Left ventricle myocardium inferior (tissue), 1 donor: ENCODE data around the gene HNRNPD. TPM values are rescaled to one million over a fixed set of nuclear protein-coding genes. Genes with fewer than 3 reads are reported as not detected.

Source experiments
- DNase-seq: peaks from one replicate; pipeline ENCODE4 v3.0.0-alpha.2; 2020
- H3K27ac ChIP-seq: fragments of 200-600 bp; replicated peaks from 2 replicates; pipeline ENCODE4 v1.8.0; 2021
- H3K27me3 ChIP-seq: fragments of 200-600 bp; 2 replicates; pipeline ENCODE4 v1.8.0; 2021; ENCODE audit warnings: low read depth
- H3K36me3 ChIP-seq: fragments of 200-600 bp; 2 replicates; pipeline ENCODE4 v1.8.0; 2021
- H3K4me1 ChIP-seq: fragments of 200-600 bp; 2 replicates; pipeline ENCODE4 v1.8.0; 2021
- H3K4me3 ChIP-seq: fragments of 200-600 bp; 2 replicates; pipeline ENCODE4 v1.8.0; 2021; ENCODE audit warnings: mild to moderate bottlenecking, moderate library complexity
- H3K9me3 ChIP-seq: fragments of 200-600 bp; replicated peaks from 2 replicates; pipeline ENCODE4 v1.8.0; 2021
- intact Hi-C: fragments of 100-400 bp; cut with micrococcal nuclease; formaldehyde crosslinking; loops from one replicate; pipeline ENCODE4 v1.11.0; 2022
- total RNA-seq: library from RNA; stranded (reverse); fragmentation: NEBNext Ultra II Directional; extraction: Animal tissue kit (Norgen Biotek cat#: 25700); gene quantifications from one replicate; pipeline ENCODE4 v1.2.1, GENCODE V29; 2021
- TF ChIP-seq, protein P1 (sequence below): fragments of 200-600 bp; IDR thresholded peaks from 2 replicates; pipeline ENCODE4 v1.8.0; 2021; ENCODE audit warnings: antibody characterized with exemption, mild to moderate bottlenecking, borderline replicate concordance
- donor health status: DM: no; HTN: yes; CAD: no; lungs with severe emphysema.

HNRNPD gene
- total RNA-seq, 1 donor from 2014 or later, result 93.0 TPM

GRCh38 chr4:82381235-82381634, 7.4 kb upstream of the HNRNPD start:
- DNase-seq, result no peak
- Histone ChIP-seq H3K9me3 (no peaks in the 10 kb centered on the region), H3K27ac (peak overlapping the region; percentile 82), H3K4me1 (peaks cover 34% of the 10 kb centered on the region), H3K36me3 (no peaks in the 10 kb centered on the region), H3K27me3 (no peaks in the 10 kb centered on the region), H3K4me3 (peak overlapping the region; percentile 12)
- TF ChIP-seq, protein P1, sequence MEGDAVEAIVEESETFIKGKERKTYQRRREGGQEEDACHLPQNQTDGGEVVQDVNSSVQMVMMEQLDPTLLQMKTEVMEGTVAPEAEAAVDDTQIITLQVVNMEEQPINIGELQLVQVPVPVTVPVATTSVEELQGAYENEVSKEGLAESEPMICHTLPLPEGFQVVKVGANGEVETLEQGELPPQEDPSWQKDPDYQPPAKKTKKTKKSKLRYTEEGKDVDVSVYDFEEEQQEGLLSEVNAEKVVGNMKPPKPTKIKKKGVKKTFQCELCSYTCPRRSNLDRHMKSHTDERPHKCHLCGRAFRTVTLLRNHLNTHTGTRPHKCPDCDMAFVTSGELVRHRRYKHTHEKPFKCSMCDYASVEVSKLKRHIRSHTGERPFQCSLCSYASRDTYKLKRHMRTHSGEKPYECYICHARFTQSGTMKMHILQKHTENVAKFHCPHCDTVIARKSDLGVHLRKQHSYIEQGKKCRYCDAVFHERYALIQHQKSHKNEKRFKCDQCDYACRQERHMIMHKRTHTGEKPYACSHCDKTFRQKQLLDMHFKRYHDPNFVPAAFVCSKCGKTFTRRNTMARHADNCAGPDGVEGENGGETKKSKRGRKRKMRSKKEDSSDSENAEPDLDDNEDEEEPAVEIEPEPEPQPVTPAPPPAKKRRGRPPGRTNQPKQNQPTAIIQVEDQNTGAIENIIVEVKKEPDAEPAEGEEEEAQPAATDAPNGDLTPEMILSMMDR, result no peak
- intact Hi-C loops, result no loop called here

GRCh38 chr4:82380831-82381230, 7.0 kb upstream of the HNRNPD start:
- no peak for DNase-seq
- no peaks in the 10 kb centered on the region for H3K9me3 ChIP-seq
- intact Hi-C loops, result no loop called here
- peak overlapping the region; percentile 12 for H3K4me3 ChIP-seq
- no peaks in the 10 kb centered on the region for H3K27me3 ChIP-seq
- peaks cover 38% of the 10 kb centered on the region for H3K4me1 ChIP-seq
- H3K27ac ChIP-seq, result peak overlapping the region; percentile 82
- TF ChIP-seq, protein P1, result no peak
- H3K36me3 ChIP-seq, result no peaks in the 10 kb centered on the region

DNA sequence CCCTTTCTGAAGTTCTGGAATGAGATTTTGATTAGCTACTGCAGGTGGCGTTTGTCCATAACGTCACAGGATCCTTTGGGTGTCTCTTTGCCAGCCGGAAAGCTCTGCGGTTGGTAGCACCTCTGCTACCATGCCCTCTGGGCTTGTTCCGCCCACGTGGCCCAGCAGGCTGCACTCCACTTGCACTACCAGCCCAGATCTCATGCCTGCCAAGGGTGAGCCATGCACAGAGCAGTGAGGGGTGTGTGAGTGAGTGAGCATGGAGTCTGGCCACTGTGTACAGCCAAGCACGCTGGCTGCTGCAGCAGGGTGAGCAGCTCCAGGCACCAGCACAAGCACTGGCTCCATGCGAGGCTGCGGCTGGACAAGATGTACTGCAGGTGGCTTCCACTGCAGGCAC, 6.6 kb upstream of the HNRNPD start:
- TF ChIP-seq, protein P1, result no peak
- Histone ChIP-seq H3K27me3 (no peaks in the 10 kb centered on the region), H3K27ac (peak overlapping the region; percentile 82), H3K36me3 (no peaks in the 10 kb centered on the region), H3K4me1 (peaks cover 42% of the 10 kb centered on the region), H3K9me3 (no peaks in the 10 kb centered on the region), H3K4me3 (peak overlapping the region; percentile 12)
- peak; percentile 74 for DNase-seq
- intact Hi-C loops, result no loop called here

GRCh38 chr4:82376109-82376508, 2.3 kb upstream of the HNRNPD start:
- TF ChIP-seq, protein P1, result no peak
- peak overlapping the region; percentile 95 for H3K4me3 ChIP-seq
- no peaks in the 10 kb centered on the region for H3K36me3 ChIP-seq
- no peak for DNase-seq
- peaks cover 60% of the 10 kb centered on the region for H3K4me1 ChIP-seq
- H3K27ac ChIP-seq, result no peak overlapping the region
- H3K27me3 ChIP-seq, result no peaks in the 10 kb centered on the region
- intact Hi-C loops, result no loop called here
- H3K9me3 ChIP-seq, result no peaks in the 10 kb centered on the region

GRCh38 chr4:82373486-82373815, 340 bp downstream of the HNRNPD start:
- no peaks in the 10 kb centered on the region for H3K27me3 ChIP-seq
- TF ChIP-seq, protein P1, result no peak
- peaks cover 73% of the 10 kb centered on the region for H3K4me1 ChIP-seq
- peak overlapping the region; percentile 99 for H3K27ac ChIP-seq
- H3K36me3 ChIP-seq, result peaks cover 5% of the 10 kb centered on the region
- no peaks in the 10 kb centered on the region for H3K9me3 ChIP-seq
- intact Hi-C loops, result loop anchor here (5.0 kb wide), 1 partner anchor 54 kb away; no protein-coding TSS in a partner anchor
- H3K4me3 ChIP-seq, result peak overlapping the region; percentile 95
- DNase-seq, result no peak
